Measurements from ENCODE around the gene SSU72.
"Not testable (repeated sequence)": the region's sequence is repeated elsewhere in the genome, so short reads cannot be mapped to it uniquely, and the experiment has no call there.

SSU72 gene

DNA sequence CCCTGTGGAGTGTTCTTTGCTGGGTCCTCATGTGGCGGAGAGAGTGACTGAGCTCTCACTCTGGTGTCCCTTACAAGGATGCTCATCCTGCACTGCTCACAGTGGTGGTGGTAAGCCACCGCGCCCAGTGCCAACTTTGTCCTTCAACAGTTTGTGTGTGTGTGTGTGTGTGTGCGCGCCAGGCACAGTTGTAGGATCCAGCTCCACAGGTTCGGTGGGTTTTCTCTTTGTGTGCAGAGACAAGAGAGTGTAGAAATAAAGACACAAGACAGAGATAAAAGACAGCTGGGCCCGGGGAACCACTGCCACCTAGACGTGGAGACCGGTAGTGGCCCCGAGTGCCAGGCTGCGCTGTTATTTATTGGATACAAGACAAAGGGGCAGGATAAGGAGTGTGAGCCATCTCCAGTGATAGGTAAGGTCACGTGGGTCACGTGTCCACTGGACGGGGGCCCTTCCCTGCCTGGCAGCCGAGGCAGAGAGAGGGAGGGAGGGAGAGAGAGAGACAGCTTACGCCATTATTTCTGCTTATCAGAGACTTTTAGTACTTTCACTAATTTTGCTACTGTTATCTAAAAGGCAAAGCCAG, 69.8 kb downstream of the SSU72 start:
- DNase-seq, result peak; percentile 79
- ATAC-seq, result peak; percentile 85

DNA sequence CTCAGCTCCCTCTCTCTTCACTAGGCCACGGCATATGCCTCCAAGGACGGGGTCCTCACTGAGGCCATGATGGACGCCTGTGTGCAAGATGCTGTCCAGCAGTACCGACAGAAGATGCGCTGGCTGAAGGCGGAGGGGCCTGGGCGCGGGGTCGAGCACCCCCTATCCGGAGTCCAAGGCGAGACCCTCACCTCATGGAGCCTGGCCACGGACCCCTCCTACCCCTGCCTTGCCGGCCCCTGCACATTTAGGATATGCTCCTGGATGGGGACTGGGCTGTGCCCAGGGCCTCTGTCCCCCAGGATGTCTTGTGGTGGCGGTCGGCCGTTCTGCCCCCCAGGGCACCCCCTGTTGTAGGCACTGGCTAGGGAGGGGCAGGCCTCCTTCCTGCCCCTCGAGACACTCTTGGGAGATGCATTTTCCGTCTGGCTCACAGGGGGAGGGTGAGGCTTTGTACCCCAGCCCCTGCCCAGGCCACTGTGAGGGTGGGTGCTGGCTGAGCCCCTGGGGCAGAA, 79.1 kb downstream of the SSU72 start:
- DNase-seq, ATAC-seq: not testable (repeated sequence)

DNA sequence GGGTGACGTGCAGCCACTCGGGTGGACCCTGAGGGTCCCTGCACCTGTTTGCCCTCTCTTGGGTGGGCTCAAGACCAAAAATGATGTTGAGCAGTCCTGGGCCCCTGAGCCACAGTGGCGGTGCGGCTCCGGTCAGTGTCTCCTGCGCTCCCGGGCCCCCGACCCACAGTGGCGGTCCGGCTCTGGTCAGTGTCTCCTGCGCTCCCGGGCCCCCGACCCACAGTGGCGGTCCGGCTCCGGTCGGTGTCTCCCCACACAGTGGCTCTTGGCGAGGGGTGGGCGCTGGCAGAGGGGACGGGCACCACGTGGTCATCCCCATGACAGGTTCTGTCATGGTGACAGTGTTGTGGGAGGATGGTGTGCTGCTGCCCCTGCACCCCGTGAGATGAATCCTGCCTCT, 80.4 kb downstream of the SSU72 start:
- not testable (repeated sequence) for ATAC-seq, DNase-seq
